CD4-positive, alpha-beta T cell treated with Interleukin-6 at 100 ng/mL for 8 hours (primary cell): Measurements from ENCODE around the gene GZMH.
"Not testable (repeated sequence)": the region's sequence is repeated elsewhere in the genome, so short reads cannot be mapped to it uniquely, and the experiment has no call there.

Source experiments
- DNase-seq: peaks from one replicate; pipeline ENCODE4 v3.0.0-alpha.2; 2020; ENCODE audit warnings: mixed read lengths, low spot score

The GZMH gene

GRCh38 chr14:24595073-24595808, 14.2 kb downstream of the GZMH start:
- no peak for DNase-seq

DNA sequence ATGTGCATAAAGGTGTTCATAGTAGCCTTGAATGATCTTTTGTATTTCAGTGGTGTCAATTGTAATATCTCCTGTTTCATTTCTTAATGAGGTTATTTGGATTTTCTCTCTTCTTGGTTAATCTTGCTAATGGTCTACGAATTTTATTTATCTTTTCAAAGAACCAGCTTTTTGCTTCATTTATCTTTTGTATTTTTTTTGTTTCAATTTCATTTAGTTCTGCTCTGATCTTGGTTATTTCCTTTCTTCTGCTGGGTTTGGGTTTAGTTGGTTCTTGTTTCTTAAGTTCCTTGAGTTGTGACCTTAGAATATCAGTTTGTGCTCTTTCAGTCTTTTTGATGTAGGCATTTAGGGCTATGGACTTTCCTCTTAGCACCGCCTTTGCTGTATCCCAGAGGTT, 18.5 kb downstream of the GZMH start:
- DNase-seq = not testable (repeated sequence)

- DNase-seq = not testable (repeated sequence)
Observed at GRCh38 chr14:24584402-24584801, 25.1 kb downstream of the GZMH start.

GRCh38 chr14:24578558-24578957, 30.9 kb downstream of the GZMH start:
- DNase-seq = no peak

DNA sequence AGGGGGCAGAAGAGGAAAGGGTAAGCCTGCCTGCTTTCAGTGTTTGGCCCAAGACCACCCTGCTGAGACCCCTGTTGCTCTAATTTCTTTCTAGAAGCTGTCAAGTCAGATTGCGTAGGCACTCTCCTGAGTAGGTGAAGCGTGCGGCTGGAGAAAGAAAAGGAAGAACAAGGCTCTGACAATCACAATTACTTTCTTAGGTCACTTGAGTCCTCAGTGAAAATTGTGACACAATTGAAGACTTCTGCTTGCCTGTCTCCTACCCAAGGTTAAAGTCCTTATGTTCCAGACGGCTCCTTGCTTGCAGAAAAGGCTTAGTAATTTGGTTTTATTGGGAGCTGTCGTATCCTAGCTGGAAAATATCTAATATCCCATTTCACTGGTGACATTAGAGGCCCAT, 32.7 kb downstream of the GZMH start:
- no peak for DNase-seq

DNA sequence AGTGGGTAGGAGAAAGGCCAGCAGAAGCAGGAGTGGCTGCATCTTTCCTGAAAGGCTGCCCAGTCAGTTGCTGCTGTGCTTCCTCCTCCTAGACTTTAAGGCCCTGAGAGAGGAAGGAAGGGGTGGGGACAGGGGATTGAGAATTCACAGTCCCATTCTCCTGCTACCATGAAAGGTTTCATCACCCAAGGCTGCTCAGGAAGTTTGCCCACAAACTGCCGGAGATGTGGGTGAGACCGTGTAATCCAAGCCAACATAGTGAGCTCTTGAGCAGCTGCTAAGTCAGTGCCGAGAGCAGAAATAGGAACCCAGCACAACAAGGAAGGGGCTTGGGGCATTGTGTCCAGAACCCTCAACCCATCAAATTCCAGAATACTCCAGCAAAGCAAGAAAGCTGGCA, 33.3 kb downstream of the GZMH start, which contains the start of gene CTSG:
Gene CTSG (minus strand): TSS at position 69 of the 400 bp plus-strand sequence. CDS start 27 bp downstream, at position 42.
- no peak for DNase-seq

GRCh38 chr14:24574206-24574774, 35.2 kb downstream of the GZMH start:
- DNase-seq = no peak

GRCh38 chr14:24566318-24566717, 43.2 kb downstream of the GZMH start:
- no peak for DNase-seq

GRCh38 chr14:24565766-24566165, 43.7 kb downstream of the GZMH start:
- DNase-seq = no peak

DNA sequence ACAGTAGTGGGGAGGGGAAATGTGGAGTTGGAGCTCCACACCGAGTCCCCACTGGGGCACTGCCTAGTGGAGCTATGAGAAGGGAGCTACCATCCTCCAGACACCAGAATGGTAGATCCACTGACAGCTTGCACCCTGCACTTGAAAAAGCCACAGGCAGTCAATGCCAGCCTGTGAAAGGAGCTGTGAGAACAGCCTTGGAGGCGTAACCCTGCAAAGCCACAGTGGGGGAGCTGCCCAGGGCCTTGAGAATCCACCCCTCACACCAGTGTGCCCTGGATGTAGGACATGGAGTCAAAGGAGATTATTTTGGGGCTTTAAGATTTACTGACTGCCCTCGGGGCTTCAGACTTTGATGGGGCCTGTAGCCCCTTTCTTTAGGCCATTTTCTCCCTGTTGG, 46.0 kb downstream of the GZMH start:
- DNase-seq = no peak

DNA sequence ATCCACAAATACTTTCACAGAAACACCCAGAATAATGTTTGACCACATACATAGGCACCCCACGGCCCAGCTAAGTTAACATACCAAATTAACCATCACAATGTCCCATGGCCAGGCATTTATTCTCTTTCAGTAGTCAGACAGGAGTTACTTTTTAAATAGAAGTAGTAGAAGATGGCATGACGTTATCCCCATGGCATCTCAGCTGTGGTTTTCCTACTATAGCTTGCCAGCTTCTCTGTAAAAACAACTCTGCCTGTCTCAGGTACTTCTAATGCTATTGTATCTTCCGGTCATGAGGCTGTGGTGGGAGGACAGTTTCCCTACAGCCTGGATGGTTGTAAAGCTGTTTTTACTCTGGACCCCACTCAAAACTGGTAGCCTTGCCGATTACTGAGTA, 52.7 kb downstream of the GZMH start:
- no peak for DNase-seq
